ENCODE data around the gene TLDC2. TPM values are rescaled to one million over a fixed set of nuclear protein-coding genes. Genes with fewer than 3 reads are reported as not detected.
A peak's percentile ranks its signal among the peaks of the same experiment; 100 is the strongest.

The TLDC2 gene
- total RNA-seq = 1 to 10 TPM in 2 of 4 donors, not detected in 2; 1.0 TPM

DNA sequence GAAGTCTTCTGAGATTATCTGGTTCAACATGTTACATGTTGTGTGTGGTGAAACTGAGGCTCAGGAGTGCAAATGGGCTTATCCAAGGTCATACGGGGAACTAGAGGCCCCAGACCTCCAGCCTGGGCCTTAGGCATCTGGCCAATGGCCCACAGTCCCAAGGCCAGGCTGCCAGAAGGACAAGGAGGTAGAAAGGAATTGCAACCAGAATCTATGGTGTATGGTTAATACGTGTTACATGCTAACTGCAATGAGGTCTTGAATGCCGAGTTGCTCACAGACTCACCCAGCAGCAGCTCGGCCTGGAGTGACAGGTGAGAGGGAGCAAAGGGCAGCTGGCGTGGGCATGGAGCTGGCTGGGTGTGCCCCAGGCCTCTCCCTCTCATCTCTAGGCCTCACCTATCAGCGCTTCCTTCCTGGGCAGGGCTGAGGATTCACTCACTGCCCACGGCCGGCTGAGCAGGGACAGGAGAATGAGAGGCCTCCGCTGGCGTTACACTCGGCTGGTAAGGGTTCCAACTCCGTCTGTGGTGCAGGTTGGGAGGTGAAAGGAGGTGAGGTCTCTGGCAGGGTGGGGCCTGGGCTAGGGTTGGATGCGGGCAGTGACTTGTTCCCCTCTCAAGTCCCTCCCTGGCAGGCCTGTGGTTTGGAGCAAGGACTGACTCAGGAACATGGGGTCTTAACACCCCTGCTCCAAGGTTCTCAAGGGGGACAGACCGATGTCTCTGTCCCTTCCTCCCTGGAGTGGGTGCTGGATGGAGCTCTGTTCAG is at the start of gene TLDC2:
Gene TLDC2 (plus strand): TSS at position 437 of the 771 bp plus-strand sequence. CDS start 37 bp downstream, at position 474.
- no peak for TF ChIP-seq POLR2A (IDR thresholded peaks at IDR 0.05)
- TF ChIP-seq, protein P1, sequence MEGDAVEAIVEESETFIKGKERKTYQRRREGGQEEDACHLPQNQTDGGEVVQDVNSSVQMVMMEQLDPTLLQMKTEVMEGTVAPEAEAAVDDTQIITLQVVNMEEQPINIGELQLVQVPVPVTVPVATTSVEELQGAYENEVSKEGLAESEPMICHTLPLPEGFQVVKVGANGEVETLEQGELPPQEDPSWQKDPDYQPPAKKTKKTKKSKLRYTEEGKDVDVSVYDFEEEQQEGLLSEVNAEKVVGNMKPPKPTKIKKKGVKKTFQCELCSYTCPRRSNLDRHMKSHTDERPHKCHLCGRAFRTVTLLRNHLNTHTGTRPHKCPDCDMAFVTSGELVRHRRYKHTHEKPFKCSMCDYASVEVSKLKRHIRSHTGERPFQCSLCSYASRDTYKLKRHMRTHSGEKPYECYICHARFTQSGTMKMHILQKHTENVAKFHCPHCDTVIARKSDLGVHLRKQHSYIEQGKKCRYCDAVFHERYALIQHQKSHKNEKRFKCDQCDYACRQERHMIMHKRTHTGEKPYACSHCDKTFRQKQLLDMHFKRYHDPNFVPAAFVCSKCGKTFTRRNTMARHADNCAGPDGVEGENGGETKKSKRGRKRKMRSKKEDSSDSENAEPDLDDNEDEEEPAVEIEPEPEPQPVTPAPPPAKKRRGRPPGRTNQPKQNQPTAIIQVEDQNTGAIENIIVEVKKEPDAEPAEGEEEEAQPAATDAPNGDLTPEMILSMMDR (IDR thresholded peaks at IDR 0.05) = no peak
- intact Hi-C loops (cut with DNase I; ENCODE audit: low total_unique reads) = loop anchor here (10.0 kb wide), 1 partner anchor 261 kb away; no protein-coding TSS in a partner anchor
- Histone ChIP-seq H3K36me3 (no peaks in the 10 kb centered on the region), H3K4me3 (no peak within 1 kb of the TSS), H3K27me3 (no peaks in the 10 kb centered on the region), H3K9me3 (no peaks in the 10 kb centered on the region), H3K4me1 (no peaks in the 10 kb centered on the region), H3K27ac (no peak within 1 kb of the TSS)
- no peak for DNase-seq

DNA sequence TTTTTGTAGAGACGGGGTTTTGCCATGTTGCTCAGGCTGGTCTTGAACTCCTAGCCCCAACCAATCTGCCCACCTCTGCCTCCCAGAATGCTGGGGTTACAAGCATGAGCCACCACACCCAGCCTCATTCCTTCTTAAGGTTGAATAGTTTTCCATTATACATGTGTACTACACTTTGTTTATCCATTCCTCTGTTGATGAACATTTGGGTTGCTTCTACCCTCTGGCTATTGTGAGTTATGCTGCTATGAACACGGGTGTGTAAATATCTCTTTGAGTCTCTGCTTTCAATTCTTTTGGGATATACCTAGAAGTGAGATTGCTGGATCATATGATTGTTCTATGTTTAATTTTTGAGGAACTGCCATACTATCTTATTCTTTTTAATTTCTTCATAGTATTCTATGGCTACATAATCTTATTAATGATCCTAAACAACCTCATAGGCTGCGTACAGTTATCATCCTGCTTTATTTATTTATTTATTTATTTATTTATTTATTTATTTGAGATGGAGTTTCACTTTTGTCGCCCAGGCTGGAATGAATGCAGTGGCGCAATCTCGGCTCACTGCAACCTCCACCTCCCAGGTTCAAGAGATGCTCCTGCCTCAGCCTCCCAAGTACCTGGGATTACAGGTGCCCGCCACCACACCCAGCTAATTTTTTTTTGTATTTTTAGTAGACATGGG is 49.2 kb upstream of the TLDC2 start:
- Histone ChIP-seq H3K9me3 (no peaks in the 10 kb centered on the region), H3K27ac (no peak overlapping the region), H3K27me3 (no peaks in the 10 kb centered on the region), H3K4me3 (no peak overlapping the region), H3K36me3 (no peaks in the 10 kb centered on the region), H3K4me1 (peaks cover 0 to 13% of the 10 kb centered on the region in 2 donors)
- intact Hi-C loops (cut with DNase I; ENCODE audit: low total_unique reads) = no loop called here
- DNase-seq = no peak
- TF ChIP-seq, protein P1 (IDR thresholded peaks at IDR 0.05) = no peak
- TF ChIP-seq POLR2A (IDR thresholded peaks at IDR 0.05) = no peak

DNA sequence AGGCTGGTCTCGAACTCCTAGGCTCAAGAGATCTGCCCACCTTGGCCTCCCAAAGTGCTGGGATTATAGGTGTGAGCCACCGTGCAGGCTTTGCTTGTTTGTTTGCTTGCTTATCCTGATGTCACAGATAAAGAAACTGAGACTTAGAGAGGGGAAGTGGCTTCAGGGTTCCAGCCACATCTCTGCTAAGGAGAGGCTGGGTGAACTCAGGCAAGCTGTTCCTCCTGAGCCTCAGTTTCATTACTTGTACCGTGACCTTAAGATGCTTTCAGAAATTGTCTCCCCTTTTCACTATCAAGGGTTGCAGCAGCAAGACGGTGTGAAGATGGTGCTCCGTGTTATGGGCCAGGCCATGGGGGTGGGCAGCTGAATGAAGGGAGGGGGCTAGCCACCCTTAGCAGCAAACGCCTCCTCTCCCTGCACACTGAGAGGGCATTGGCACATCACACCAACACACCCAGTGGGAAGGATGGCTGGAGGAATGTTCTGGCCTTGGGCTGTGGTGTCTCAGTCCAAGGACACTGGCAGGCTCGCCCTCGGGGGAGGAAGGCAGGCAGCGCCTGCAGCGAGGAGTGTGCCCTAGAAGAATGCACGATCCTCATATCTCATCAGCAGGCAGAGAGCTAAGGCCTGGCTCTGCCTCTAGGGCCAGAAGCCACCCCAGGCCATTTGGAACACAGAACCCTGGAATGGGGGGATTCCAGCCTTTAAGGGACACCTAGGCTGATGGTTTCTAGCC is 48.2 kb upstream of the TLDC2 start:
- Histone ChIP-seq H3K4me1 (peaks cover 9 to 13% of the 10 kb centered on the region in 2 donors), H3K9me3 (no peaks in the 10 kb centered on the region), H3K36me3 (no peaks in the 10 kb centered on the region), H3K27ac (no peak overlapping the region), H3K4me3 (no peak overlapping the region), H3K27me3 (no peaks in the 10 kb centered on the region)
- intact Hi-C loops (cut with DNase I; ENCODE audit: low total_unique reads) = no loop called here
- no peak for TF ChIP-seq POLR2A (IDR thresholded peaks at IDR 0.05)
- TF ChIP-seq, protein P1 (IDR thresholded peaks at IDR 0.05) = no peak
- no peak for DNase-seq

DNA sequence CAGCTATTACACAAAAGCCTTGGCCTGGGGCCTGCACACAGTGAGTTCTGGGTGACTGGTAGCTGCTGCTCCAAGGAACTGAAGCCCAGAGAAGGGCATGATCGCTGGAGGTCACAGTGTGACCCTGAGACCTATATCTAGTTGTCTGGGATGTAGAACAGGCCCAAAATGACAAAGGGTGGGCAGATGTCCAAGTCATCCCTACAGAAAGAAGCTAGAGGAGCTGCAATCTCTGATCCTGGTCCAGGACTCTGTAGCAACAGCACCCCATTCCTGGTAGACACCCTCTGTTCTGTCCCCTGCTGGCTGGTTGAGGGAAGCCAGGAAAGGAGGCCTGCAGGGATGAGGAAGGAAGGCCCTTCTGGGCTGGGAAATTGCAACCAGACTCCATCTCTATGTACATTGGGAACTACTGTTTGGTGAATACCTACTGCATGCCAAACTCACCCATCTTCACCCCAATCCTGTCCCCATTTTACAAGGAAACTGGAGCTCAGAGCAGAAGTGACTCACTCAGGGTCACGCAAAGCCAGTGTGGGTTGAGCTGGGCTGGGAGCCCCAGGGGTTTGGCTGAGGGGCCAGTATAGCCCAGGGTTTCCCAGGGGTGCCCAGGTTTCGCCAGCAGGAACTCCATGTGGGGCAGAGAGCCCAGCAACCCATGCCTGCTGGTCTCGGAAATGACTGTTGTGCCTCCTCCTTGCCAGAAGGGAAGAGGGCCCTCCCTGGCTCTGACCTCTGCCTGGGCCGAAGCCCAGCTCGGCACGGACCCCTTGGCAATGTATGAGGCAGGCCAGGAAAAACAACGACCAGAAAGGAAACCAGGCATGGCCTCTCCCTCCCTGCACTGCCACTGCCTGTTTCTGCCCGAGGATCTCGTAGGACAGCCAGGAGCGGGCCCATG is 44.9 kb upstream of the TLDC2 start:
- peak overlapping the region; percentile 86 to 88 for H3K27ac ChIP-seq
- H3K4me1 ChIP-seq = peaks cover 16 to 21% of the 10 kb centered on the region in 2 donors
- no peak for TF ChIP-seq POLR2A (IDR thresholded peaks at IDR 0.05)
- TF ChIP-seq, protein P1 (IDR thresholded peaks at IDR 0.05) = peak in 2 of 4 experiments; percentile 45 to 52
- H3K36me3 ChIP-seq = no peaks in the 10 kb centered on the region
- H3K27me3 ChIP-seq = no peaks in the 10 kb centered on the region
- intact Hi-C loops (cut with DNase I; ENCODE audit: low total_unique reads) = no loop called here
- DNase-seq = peak; percentile 68 to 76
- no peak overlapping the region for H3K4me3 ChIP-seq
- H3K9me3 ChIP-seq = no peaks in the 10 kb centered on the region

Data from uterus (tissue), 4 donors.